HEK293 (cell line): Measurements from ENCODE around the gene TSPOAP1.
A peak's percentile ranks its signal among the peaks of the same experiment; 100 is the strongest.

Experiments used
- CTCF ChIA-PET: fragments of 350-600 bp; formaldehyde crosslinking; extraction: SDS; loops from one replicate; lab custom pipeline; 2021; ENCODE audit warnings: antibody characterized with exemption; lab: Yijun Ruan, JAX
- POLR2A ChIA-PET: fragments of 300-600 bp; formaldehyde crosslinking; extraction: SDS; loops from one replicate; lab custom pipeline; 2020; ENCODE audit warnings: antibody characterized with exemption, inconsistent platforms; lab: Yijun Ruan, JAX
- H3K27ac ChIP-seq: fragments of 200-500 bp; sonication (Bioruptor generic); 2 replicates; pipeline ENCODE4 v1.5.1; 2014; ENCODE audit warnings: low read depth, low read length, control low read depth, inconsistent platforms; ENCODE audit errors: extremely low read depth
- H3K36me3 ChIP-seq, 2 experiments: fragments of 200-500 bp in 1 of 2; sonication (Bioruptor generic) in 1 of 2; 1 replicate in 1 of 2; 2 replicates in 1 of 2; pipeline ENCODE4 v1.5.1; 2014 to 2017; ENCODE audit warnings: inconsistent platforms in 2 of 2, low read length in 2 of 2; ENCODE audit not compliant: control insufficient read depth in 2 of 2, insufficient read depth in 1 of 2
- H3K4me1 ChIP-seq: fragments of 200-500 bp; sonication (Bioruptor generic); 2 replicates; pipeline ENCODE4 v1.5.1; 2014; ENCODE audit warnings: mild to moderate bottlenecking, low read length, inconsistent platforms; ENCODE audit not compliant: control insufficient read depth, insufficient read depth
- H3K4me3 ChIP-seq: 2 replicates; pipeline ENCODE4 v1.5.1; 2011; ENCODE audit warnings: low read depth, mild to moderate bottlenecking, control low read depth, low read length, moderate library complexity
- H3K9me3 ChIP-seq: fragments of 200-500 bp; sonication (Bioruptor generic); 2 replicates; pipeline ENCODE4 v1.5.1; 2014; ENCODE audit warnings: low read depth, low read length, inconsistent platforms; ENCODE audit not compliant: control insufficient read depth, insufficient read depth
- HOXD13 ChIP-seq: sonication (generic); formaldehyde crosslinking; IDR thresholded peaks from 2 replicates; pipeline ENCODE4 v1.8.0; 2022; ENCODE audit warnings: missing genetic modification reagents, borderline replicate concordance
- KLF1 ChIP-seq: fragments of 450-650 bp; formaldehyde crosslinking; IDR thresholded peaks from 2 replicates; pipeline ENCODE4 v1.5.1; 2016; ENCODE audit warnings: missing biosample characterization, missing genetic modification characterization
- KLF7 ChIP-seq: fragments of 450-650 bp; formaldehyde crosslinking; IDR thresholded peaks from 2 replicates; pipeline ENCODE4 v1.5.1; 2016; ENCODE audit warnings: missing biosample characterization, missing genetic modification characterization, borderline replicate concordance
- KLF8 ChIP-seq: fragments of 450-650 bp; formaldehyde crosslinking; IDR thresholded peaks from 2 replicates; pipeline ENCODE4 v1.5.1; 2016; ENCODE audit warnings: missing biosample characterization, missing genetic modification characterization
- MYNN ChIP-seq: fragments of 450-650 bp; formaldehyde crosslinking; IDR thresholded peaks from 2 replicates; pipeline ENCODE4 v1.5.1; 2016; ENCODE audit warnings: missing biosample characterization, missing genetic modification characterization, borderline replicate concordance
- SP2 ChIP-seq: fragments of 450-650 bp; formaldehyde crosslinking; IDR thresholded peaks from 2 replicates; pipeline ENCODE4 v1.5.1; 2016; ENCODE audit warnings: missing biosample characterization, missing genetic modification characterization
- ZBTB48 ChIP-seq: fragments of 450-650 bp; formaldehyde crosslinking; IDR thresholded peaks from 2 replicates; pipeline ENCODE4 v1.5.1; 2016; ENCODE audit warnings: missing biosample characterization, missing genetic modification characterization
- ZBTB7A ChIP-seq: fragments of 450-650 bp; formaldehyde crosslinking; IDR thresholded peaks from 2 replicates; pipeline ENCODE4 v1.5.1; 2016; ENCODE audit warnings: low read depth, missing biosample characterization, missing genetic modification characterization
- ZNF140 ChIP-seq: fragments of 450-650 bp; formaldehyde crosslinking; IDR thresholded peaks from 2 replicates; pipeline ENCODE4 v1.5.1; 2016; ENCODE audit warnings: missing biosample characterization, missing genetic modification characterization
- ZNF18 ChIP-seq: fragments of 450-650 bp; formaldehyde crosslinking; IDR thresholded peaks from 2 replicates; pipeline ENCODE4 v1.5.1; 2016; ENCODE audit warnings: missing biosample characterization, missing genetic modification characterization
- ZNF248 ChIP-seq: fragments of 450-650 bp; formaldehyde crosslinking; IDR thresholded peaks from 2 replicates; pipeline ENCODE4 v1.5.1; 2017; ENCODE audit warnings: missing biosample characterization, missing genetic modification characterization
- ZNF362 ChIP-seq: fragments of 450-650 bp; formaldehyde crosslinking; IDR thresholded peaks from 2 replicates; pipeline ENCODE4 v1.5.1; 2016; ENCODE audit warnings: missing biosample characterization, missing genetic modification characterization
- ZNF610 ChIP-seq: fragments of 450-650 bp; formaldehyde crosslinking; IDR thresholded peaks from 2 replicates; pipeline ENCODE4 v1.5.1; 2016; ENCODE audit warnings: missing biosample characterization, missing genetic modification characterization, borderline replicate concordance
- TF ChIP-seq, protein P1 (sequence below): fragments of 450-650 bp; formaldehyde crosslinking; IDR thresholded peaks from 2 replicates; pipeline ENCODE4 v1.5.1; 2016; ENCODE audit warnings: missing biosample characterization, missing genetic modification characterization, low read depth
- TF ChIP-seq, protein P2 (sequence below): fragments of 450-650 bp; formaldehyde crosslinking; IDR thresholded peaks from 2 replicates; pipeline ENCODE4 v1.5.1; 2016; ENCODE audit warnings: missing biosample characterization, missing genetic modification characterization, low read depth
- TF ChIP-seq, protein P3 (sequence below): fragments of 450-650 bp; formaldehyde crosslinking; IDR thresholded peaks from 2 replicates; pipeline ENCODE4 v1.5.1; 2016; ENCODE audit warnings: missing biosample characterization, missing genetic modification characterization
- TF ChIP-seq, protein P4 (sequence below): fragments of 450-650 bp; formaldehyde crosslinking; IDR thresholded peaks from 2 replicates; pipeline ENCODE4; 2016; ENCODE audit warnings: missing biosample characterization, missing genetic modification characterization

Gene TSPOAP1

GRCh38 chr17:58362368-58363014 lies 33.9 kb upstream of the TSPOAP1 start:
- CTCF ChIA-PET: interaction anchor here (1.6 to 1.7 kb wide), 2 partner anchors 45 to 55 kb away, joined by 4 to 7 read pairs; partner anchors contain the start of gene RNF43

GRCh38 chr17:58360296-58361063 lies 31.9 kb upstream of the TSPOAP1 start:
- CTCF ChIA-PET: interaction anchor here (0.7 to 1.2 kb wide), 2 partner anchors 43 to 57 kb away, joined by 3 read pairs; no protein-coding TSS in a partner anchor
- POLR2A ChIA-PET: interaction anchor here (0.7 to 5.2 kb wide), 2 partner anchors 8 to 52 kb away, joined by 3 to 28 read pairs; partner anchors contain the start of gene SUPT4H1
- H3K4me1 ChIP-seq: no peaks in the 10 kb centered on the region
- peaks cover 0 to 67% of the 10 kb centered on the region in 2 experiments; a peak in 2 of 3 replicates for H3K36me3 ChIP-seq
- no peak overlapping the region for H3K4me3 ChIP-seq
- no peaks in the 10 kb centered on the region for H3K9me3 ChIP-seq
- TF ChIP-seq, protein P1, sequence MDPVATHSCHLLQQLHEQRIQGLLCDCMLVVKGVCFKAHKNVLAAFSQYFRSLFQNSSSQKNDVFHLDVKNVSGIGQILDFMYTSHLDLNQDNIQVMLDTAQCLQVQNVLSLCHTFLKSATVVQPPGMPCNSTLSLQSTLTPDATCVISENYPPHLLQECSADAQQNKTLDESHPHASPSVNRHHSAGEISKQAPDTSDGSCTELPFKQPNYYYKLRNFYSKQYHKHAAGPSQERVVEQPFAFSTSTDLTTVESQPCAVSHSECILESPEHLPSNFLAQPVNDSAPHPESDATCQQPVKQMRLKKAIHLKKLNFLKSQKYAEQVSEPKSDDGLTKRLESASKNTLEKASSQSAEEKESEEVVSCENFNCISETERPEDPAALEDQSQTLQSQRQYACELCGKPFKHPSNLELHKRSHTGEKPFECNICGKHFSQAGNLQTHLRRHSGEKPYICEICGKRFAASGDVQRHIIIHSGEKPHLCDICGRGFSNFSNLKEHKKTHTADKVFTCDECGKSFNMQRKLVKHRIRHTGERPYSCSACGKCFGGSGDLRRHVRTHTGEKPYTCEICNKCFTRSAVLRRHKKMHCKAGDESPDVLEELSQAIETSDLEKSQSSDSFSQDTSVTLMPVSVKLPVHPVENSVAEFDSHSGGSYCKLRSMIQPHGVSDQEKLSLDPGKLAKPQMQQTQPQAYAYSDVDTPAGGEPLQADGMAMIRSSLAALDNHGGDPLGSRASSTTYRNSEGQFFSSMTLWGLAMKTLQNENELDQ (tag by site-specific recombination): no peak
- TF ChIP-seq ZNF140 (no peak), KLF7 (tag by site-specific recombination) (no peak), SP2 (tag by site-specific recombination) (no peak), KLF8 (tag by site-specific recombination) (no peak), ZNF248 (tag by site-specific recombination) (no peak)
- TF ChIP-seq, protein P2, sequence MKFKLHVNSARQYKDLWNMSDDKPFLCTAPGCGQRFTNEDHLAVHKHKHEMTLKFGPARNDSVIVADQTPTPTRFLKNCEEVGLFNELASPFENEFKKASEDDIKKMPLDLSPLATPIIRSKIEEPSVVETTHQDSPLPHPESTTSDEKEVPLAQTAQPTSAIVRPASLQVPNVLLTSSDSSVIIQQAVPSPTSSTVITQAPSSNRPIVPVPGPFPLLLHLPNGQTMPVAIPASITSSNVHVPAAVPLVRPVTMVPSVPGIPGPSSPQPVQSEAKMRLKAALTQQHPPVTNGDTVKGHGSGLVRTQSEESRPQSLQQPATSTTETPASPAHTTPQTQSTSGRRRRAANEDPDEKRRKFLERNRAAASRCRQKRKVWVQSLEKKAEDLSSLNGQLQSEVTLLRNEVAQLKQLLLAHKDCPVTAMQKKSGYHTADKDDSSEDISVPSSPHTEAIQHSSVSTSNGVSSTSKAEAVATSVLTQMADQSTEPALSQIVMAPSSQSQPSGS (tag by site-specific recombination): no peak
- TF ChIP-seq, protein P3, sequence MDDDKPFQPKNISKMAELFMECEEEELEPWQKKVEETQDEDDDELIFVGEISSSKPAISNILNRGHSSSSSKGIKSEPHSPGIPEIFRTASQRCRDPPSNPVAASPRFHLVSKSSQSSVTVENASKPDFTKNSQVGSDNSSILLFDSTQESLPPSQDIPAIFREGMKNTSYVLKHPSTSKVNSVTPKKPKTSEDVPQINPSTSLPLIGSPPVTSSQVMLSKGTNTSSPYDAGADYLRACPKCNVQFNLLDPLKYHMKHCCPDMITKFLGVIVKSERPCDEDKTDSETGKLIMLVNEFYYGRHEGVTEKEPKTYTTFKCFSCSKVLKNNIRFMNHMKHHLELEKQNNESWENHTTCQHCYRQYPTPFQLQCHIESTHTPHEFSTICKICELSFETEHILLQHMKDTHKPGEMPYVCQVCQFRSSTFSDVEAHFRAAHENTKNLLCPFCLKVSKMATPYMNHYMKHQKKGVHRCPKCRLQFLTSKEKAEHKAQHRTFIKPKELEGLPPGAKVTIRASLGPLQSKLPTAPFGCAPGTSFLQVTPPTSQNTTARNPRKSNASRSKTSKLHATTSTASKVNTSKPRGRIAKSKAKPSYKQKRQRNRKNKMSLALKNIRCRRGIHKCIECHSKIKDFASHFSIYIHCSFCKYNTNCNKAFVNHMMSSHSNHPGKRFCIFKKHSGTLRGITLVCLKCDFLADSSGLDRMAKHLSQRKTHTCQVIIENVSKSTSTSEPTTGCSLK (tag by site-specific recombination): no peak
- H3K27ac ChIP-seq: 0 out of 2 replicates have a peak overlapping the region, but pooled peaks have one; percentile 25

More at GRCh38 chr17:58362368-58363014, 33.9 kb upstream of the TSPOAP1 start:
- POLR2A ChIA-PET: interaction anchor here (5.2 kb wide), 1 partner anchor 10 kb away, joined by 28 read pairs; the partner anchor contains the start of gene SUPT4H1
- no peak overlapping the region for H3K4me3 ChIP-seq
- TF ChIP-seq ZNF18 (tag by site-specific recombination) (no peak), ZBTB7A (no peak), MYNN (tag by site-specific recombination) (no peak), ZNF362 (tag by site-specific recombination) (no peak), ZNF610 (tag by site-specific recombination) (no peak), HOXD13 (no peak), ZBTB48 (tag by site-specific recombination) (no peak), KLF1 (tag by site-specific recombination) (no peak)
- TF ChIP-seq, protein P4, sequence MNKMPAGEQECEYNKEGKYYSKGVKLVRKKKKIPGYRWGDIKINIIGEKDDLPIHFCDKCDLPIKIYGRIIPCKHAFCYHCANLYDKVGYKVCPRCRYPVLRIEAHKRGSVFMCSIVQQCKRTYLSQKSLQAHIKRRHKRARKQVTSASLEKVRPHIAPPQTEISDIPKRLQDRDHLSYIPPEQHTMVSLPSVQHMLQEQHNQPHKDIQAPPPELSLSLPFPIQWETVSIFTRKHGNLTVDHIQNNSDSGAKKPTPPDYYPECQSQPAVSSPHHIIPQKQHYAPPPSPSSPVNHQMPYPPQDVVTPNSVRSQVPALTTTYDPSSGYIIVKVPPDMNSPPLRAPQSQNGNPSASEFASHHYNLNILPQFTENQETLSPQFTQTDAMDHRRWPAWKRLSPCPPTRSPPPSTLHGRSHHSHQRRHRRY (tag by site-specific recombination): no peak
- H3K36me3 ChIP-seq: peaks cover 0 to 54% of the 10 kb centered on the region in 2 experiments; a peak in 2 of 3 replicates
- H3K9me3 ChIP-seq: no peaks in the 10 kb centered on the region
- no peaks in the 10 kb centered on the region for H3K4me1 ChIP-seq
- H3K27ac ChIP-seq: no peak overlapping the region
